Adrenal gland (tissue), 12 donors: ENCODE results near the gene ST6GALNAC6. TPM values are rescaled to one million over a fixed set of nuclear protein-coding genes. Genes with fewer than 3 reads are reported as not detected.
A peak's percentile ranks its signal among the peaks of the same experiment; 100 is the strongest.

Source experiments
- DNase-seq, 7 donors: peaks; one replicate each; pipeline ENCODE4 v3.0.0-alpha.2; 2019 to 2020
- H3K27ac ChIP-seq, 5 donors: fragments of 200-600 bp; sonication (generic) in 4 of 5; 1 replicate in 3 of 5; 2 replicates in 2 of 5; pipeline versions ENCODE4 v1.5.1 to v1.8.0; 2016 to 2020; ENCODE audit warnings: mild to moderate bottlenecking in 1 of 5
- H3K27me3 ChIP-seq: fragments of 200-600 bp; 2 replicates; pipeline ENCODE4 v1.8.0; 2021
- H3K36me3 ChIP-seq, 2 donors: fragments of 200-600 bp; replicated peaks in 1 of 2; 1 replicate in 1 of 2; 2 replicates in 1 of 2; pipeline versions ENCODE4 v1.5.1 to v1.8.0; 2018 to 2022
- H3K4me1 ChIP-seq, 2 donors: fragments of 200-600 bp; replicated peaks in 1 of 2; 1 replicate in 1 of 2; 2 replicates in 1 of 2; pipeline versions ENCODE4 v1.5.1 to v1.8.0; 2018 to 2021
- H3K4me3 ChIP-seq, 4 donors: fragments of 200-600 bp; sonication (generic) in 3 of 4; one replicate each; pipeline ENCODE4 v1.5.1; 2016 to 2018
- H3K9me3 ChIP-seq, 3 donors: fragments of 200-600 bp; sonication (generic) in 1 of 3; replicated peaks in 1 of 3; 1 replicate in 2 of 3; 2 replicates in 1 of 3; pipeline versions ENCODE4 v1.5.1 to v1.8.0; 2016 to 2021
- POLR2A ChIP-seq, 2 donors: fragments of 450-650 bp; IDR thresholded peaks; one replicate each; pipeline ENCODE4 v1.6.1; 2017; ENCODE audit warnings: antibody characterized with exemption in 2 of 2, mild to moderate bottlenecking in 2 of 2, moderate library complexity in 1 of 2
- WGBS, 4 donors: extraction: QIAGEN DNeasy Blood & Tissue Kit in 2 of 4; methylation state at CpG; one replicate each; pipeline versions ENCODE4 v1.1.5 to v1.1.7; 2013 to 2017; 5-methylcytosine and 5-hydroxymethylcytosine counted together
- intact Hi-C, 2 donors: fragments of 100-400 bp; cut with DNase I; formaldehyde crosslinking; loops; one replicate each; pipeline versions ENCODE4 v1.14.1 to v1.15.0; 2022 to 2023
- polyA plus RNA-seq, 3 donors: library from polyadenylated mRNA; stranded (reverse); fragments of 200-250 nt in 2 of 3; fragments of 350-450 nt in 1 of 3; fragmentation: Illumina TruSeq in 1 of 3; extraction: RNeasy Lipid Tissue Mini Kit (QIAGEN cat#74804) in 1 of 3; gene quantifications; one replicate each; pipeline ENCODE4 v1.2.3, GENCODE V29; 2013 to 2014
- total RNA-seq, 9 donors: library from RNA; depleted of rRNA in 4 of 9; stranded (reverse); fragments of >200 nt in 4 of 9; fragments of 120-200 nt in 1 of 9; fragmentation: NEBNext Ultra II Directional in 1 of 9; extraction: Animal tissue kit (Norgen Biotek cat#: 25700) in 1 of 9; gene quantifications; one replicate each; pipeline versions ENCODE4 v1.1.0 to v1.2.4, GENCODE V29; 2013 to 2023
- TF ChIP-seq, protein P1 (sequence below), 6 experiments: fragments of 450-650 bp in 4 of 6; fragments of 200-600 bp in 2 of 6; sonication (generic) in 1 of 6; IDR thresholded peaks; 1 replicate in 5 of 6; 2 replicates in 1 of 6; pipeline versions ENCODE4 v1.5.1 to v1.8.0; 2016 to 2021; ENCODE audit warnings: antibody characterized with exemption in 6 of 6, mild to moderate bottlenecking in 2 of 6, moderate library complexity in 1 of 6
- donor health status: healthy with polysubstance abuse.
- donor health status: Bipolar disorder and iron deficiency.
- donor health status: DM: yes; HTN: yes; CAD: no.
- donor health status: DM: no; HTN: no; CAD: no.
- donor health status: DM: no; HTN: no; CAD: no.
- donor health status: DM: yes; HTN: yes; CAD: no.

The ST6GALNAC6 gene
- total and polyA plus RNA-seq, 12 donors: 26.7 to 129 (median 53.2) TPM

DNA sequence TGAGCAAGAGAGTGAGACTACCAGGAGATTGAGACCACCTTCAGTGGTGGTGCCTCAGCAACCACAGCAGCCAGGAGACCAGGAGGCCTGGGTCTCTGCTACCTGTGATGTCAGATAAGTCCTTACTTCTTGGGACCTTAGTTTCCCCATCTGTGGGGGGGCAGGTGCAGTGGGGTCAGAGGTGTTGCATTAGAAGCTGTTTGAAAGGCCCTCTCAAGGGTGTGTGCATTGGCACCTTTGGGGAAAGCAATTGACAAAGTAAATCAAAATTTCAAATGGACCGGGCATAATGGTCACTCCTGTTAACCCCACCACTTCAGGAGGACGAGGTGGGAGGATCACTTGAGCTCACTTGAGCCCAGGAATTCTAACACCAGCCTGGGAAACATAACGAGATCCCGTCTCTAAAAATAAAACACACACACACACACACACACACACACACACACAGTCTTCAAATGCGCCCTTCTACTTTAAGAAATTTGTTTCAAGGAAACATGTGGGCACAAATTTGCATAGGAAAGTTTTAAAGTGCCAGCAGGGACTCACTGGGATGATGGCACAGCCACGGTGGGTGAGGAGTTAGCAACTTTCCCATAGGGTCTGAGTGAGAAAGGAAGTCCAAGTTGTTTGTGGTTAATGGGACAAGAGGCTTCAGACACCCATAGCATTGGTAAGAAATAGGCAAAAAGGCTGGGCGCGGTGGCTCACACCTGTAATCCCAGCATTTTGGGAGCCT, 20.6 kb downstream of the ST6GALNAC6 start:
- H3K27me3 ChIP-seq: no peaks in the 10 kb centered on the region
- TF ChIP-seq, protein P1, sequence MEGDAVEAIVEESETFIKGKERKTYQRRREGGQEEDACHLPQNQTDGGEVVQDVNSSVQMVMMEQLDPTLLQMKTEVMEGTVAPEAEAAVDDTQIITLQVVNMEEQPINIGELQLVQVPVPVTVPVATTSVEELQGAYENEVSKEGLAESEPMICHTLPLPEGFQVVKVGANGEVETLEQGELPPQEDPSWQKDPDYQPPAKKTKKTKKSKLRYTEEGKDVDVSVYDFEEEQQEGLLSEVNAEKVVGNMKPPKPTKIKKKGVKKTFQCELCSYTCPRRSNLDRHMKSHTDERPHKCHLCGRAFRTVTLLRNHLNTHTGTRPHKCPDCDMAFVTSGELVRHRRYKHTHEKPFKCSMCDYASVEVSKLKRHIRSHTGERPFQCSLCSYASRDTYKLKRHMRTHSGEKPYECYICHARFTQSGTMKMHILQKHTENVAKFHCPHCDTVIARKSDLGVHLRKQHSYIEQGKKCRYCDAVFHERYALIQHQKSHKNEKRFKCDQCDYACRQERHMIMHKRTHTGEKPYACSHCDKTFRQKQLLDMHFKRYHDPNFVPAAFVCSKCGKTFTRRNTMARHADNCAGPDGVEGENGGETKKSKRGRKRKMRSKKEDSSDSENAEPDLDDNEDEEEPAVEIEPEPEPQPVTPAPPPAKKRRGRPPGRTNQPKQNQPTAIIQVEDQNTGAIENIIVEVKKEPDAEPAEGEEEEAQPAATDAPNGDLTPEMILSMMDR (IDR thresholded peaks at IDR 0.05): no peak
- no peak for TF ChIP-seq POLR2A (IDR thresholded peaks at IDR 0.05)
- H3K9me3 ChIP-seq: no peaks in the 10 kb centered on the region
- no peaks in the 10 kb centered on the region for H3K36me3 ChIP-seq
- intact Hi-C loops: no loop called here
- peak overlapping the region in 1 of 5 donors; percentile 66 for H3K27ac ChIP-seq
- H3K4me1 ChIP-seq: peaks cover 17 to 41% of the 10 kb centered on the region in 2 donors
- no peak overlapping the region for H3K4me3 ChIP-seq
- DNase-seq: no peak
- WGBS, 4 donors: 65 to 77% (median 73%) methylated on average over 7 to 8 of the region's 8 CpGs

DNA sequence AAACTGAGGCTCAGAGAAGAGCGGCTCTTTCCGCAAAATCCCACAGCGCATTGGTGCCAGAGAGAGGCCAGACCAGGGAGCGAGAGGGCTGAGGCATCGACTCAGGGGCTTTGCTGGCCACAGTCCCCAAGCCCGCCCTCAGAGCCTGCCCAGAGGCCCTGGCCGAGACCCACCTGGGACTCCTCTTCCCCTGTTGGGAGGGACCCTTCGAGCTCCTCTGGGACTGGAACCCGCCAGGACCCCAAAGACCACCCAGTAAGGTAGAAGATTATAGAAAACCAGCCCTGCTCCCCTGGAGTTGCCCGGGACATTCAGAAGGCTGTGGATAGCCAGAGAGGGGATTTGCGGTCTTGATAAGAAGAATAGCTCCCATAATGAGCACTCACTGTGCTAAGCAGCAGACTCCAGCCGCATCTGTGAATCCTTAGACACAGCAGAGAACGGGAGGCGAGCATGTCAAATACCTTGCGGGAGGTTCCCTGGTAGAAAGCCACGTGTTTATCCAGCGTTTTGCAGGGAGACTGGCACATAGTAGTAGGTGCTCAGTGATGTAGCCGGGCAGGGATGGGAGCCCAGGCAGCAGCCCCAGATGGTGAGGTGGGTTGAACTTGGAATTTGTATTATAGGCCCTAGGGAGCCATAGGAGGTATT, 21.3 kb downstream of the ST6GALNAC6 start:
- Histone ChIP-seq H3K27me3 (no peaks in the 10 kb centered on the region), H3K36me3 (no peaks in the 10 kb centered on the region), H3K4me3 (peak overlapping the region in 2 of 4 donors; percentile 47 to 97), H3K27ac (peak overlapping the region in 3 of 5 donors; percentile 50 to 91 (median 66)), H3K9me3 (no peaks in the 10 kb centered on the region), H3K4me1 (peaks cover 20 to 45% of the 10 kb centered on the region in 2 donors)
- TF ChIP-seq, protein P1 (IDR thresholded peaks at IDR 0.05): no peak
- TF ChIP-seq POLR2A (IDR thresholded peaks at IDR 0.05): no peak
- WGBS, 4 donors: 41 to 49% (median 47%) methylated on average over 17 to 18 of the region's 18 CpGs
- DNase-seq: no peak
- intact Hi-C loops: no loop called here

- peaks cover 0 to 5% of the 10 kb centered on the region in 2 donors for H3K36me3 ChIP-seq
- TF ChIP-seq, protein P1 (IDR thresholded peaks at IDR 0.05): no peak
- TF ChIP-seq POLR2A (IDR thresholded peaks at IDR 0.05): peak in 1 of 2 donors; percentile 58
- intact Hi-C loops: no loop called here
Measured at GRCh38 chr9:127877566-127877998, 21.8 kb downstream of the ST6GALNAC6 start, which contains the start of gene AK1. TSS of gene AK1 (minus strand) at chr9:127877675. CDS start at chr9:127874617, 3,058 bp downstream.

More at GRCh38 chr9:127877566-127877998, 21.8 kb downstream of the ST6GALNAC6 start, which contains the start of gene AK1:
- H3K4me3 ChIP-seq: peak within 1 kb of the TSS in 2 of 4 donors; percentile 47 to 97
- H3K4me1 ChIP-seq: peaks cover 20 to 45% of the 10 kb centered on the region in 2 donors
- H3K27ac ChIP-seq: peak within 1 kb of the TSS in 3 of 5 donors; percentile 50 to 91 (median 66)
- H3K9me3 ChIP-seq: no peaks in the 10 kb centered on the region
- H3K27me3 ChIP-seq: no peaks in the 10 kb centered on the region
- peak; percentile 78 to 90 (median 85) for DNase-seq
- 0 to 2% (median 0%) methylated on average over 2 to 44 of the region's 44 CpGs for WGBS, 4 donors
